CD4-positive, CD25-positive, alpha-beta regulatory T cell (primary cell): ENCODE results near the gene TMEM269. TPM values are rescaled to one million over a fixed set of nuclear protein-coding genes. Genes with fewer than 3 reads are reported as not detected.
A peak's percentile ranks its signal among the peaks of the same experiment; 100 is the strongest.

Experiments used
- ATAC-seq, 2 donors: fragments of 150-1000 bp; cut with Tn5 transposase; one replicate each; pipeline ENCODE4 v1.10.0; 2021; ENCODE audit warnings: low read depth in 2 of 2, moderate number of reproducible peaks in 2 of 2, moderate library complexity in 1 of 2
- DNase-seq, 3 donors: peaks; one replicate each; pipeline versions ENCODE4 v3.0.0 to v3.0.0-alpha.2; 2012 to 2022; ENCODE audit warnings: mixed read lengths in 1 of 3
- H3K27ac ChIP-seq: one replicate; pipeline ENCODE4 v1.7.0; 2013; ENCODE audit warnings: mild to moderate bottlenecking, low read length; ENCODE audit not compliant: insufficient read depth, poor library complexity, severe bottlenecking
- H3K27me3 ChIP-seq: one replicate; pipeline ENCODE4 v1.7.0; 2013; ENCODE audit warnings: low read length; ENCODE audit not compliant: control insufficient read depth, insufficient read depth
- H3K36me3 ChIP-seq: one replicate; pipeline ENCODE4 v1.7.0; 2013; ENCODE audit warnings: mild to moderate bottlenecking, low read length, moderate library complexity; ENCODE audit not compliant: control insufficient read depth, insufficient read depth
- H3K4me1 ChIP-seq: 2 replicates; pipeline ENCODE4 v1.7.0; 2013; ENCODE audit warnings: mild to moderate bottlenecking, low read length; ENCODE audit not compliant: insufficient read depth, control insufficient read depth, poor library complexity, severe bottlenecking
- H3K4me3 ChIP-seq: one replicate; pipeline ENCODE4 v1.7.0; 2013; ENCODE audit warnings: low read depth, mild to moderate bottlenecking, low read length, moderate library complexity
- H3K9me3 ChIP-seq, 2 experiments: 1 replicate in 1 of 2; 2 replicates in 1 of 2; pipeline ENCODE4 v1.7.0; 2013; ENCODE audit warnings: low read length in 2 of 2, mild to moderate bottlenecking in 1 of 2, moderate library complexity in 1 of 2; ENCODE audit not compliant: control insufficient read depth in 2 of 2
- H3K27ac Mint-ChIP-seq, 3 donors: one replicate each; pipeline ENCODE4 v1.8.0; 2020 to 2022; ENCODE audit warnings: mild to moderate bottlenecking in 3 of 3, mixed read lengths in 3 of 3, moderate library complexity in 2 of 3
- H3K27me3 Mint-ChIP-seq: one replicate; pipeline ENCODE4 v1.8.0; 2022; ENCODE audit warnings: mild to moderate bottlenecking, mixed read lengths
- H3K36me3 Mint-ChIP-seq: one replicate; pipeline ENCODE4 v1.8.0; 2020; ENCODE audit warnings: mixed read lengths
- H3K4me1 Mint-ChIP-seq, 4 donors: one replicate each; pipeline ENCODE4 v1.8.0; 2020 to 2022; ENCODE audit warnings: mixed read lengths in 4 of 4, mild to moderate bottlenecking in 1 of 4
- H3K4me3 Mint-ChIP-seq, 4 donors: one replicate each; pipeline ENCODE4 v1.8.0; 2020 to 2022; ENCODE audit warnings: mild to moderate bottlenecking in 4 of 4, mixed read lengths in 4 of 4, moderate library complexity in 3 of 4
- H3K9me3 Mint-ChIP-seq, 7 donors: one replicate each; pipeline ENCODE4 v1.8.0; 2020 to 2022; ENCODE audit warnings: mixed read lengths in 7 of 7, mild to moderate bottlenecking in 3 of 7, moderate library complexity in 2 of 7
- polyA plus RNA-seq, 4 donors: library from polyadenylated mRNA; unstranded; fragments of 300-500 nt; fragmentation: Illumina TruSeq; gene quantifications; one replicate each; pipeline ENCODE4 v1.2.3, GENCODE V29; 2021
- total RNA-seq: library from RNA; stranded (reverse); gene quantifications from one replicate; pipeline ENCODE4 v1.2.3, GENCODE V29; 2022

Gene TMEM269
- total and polyA plus RNA-seq, 5 donors from 2014 or later, result 0.12 to 1.1 TPM; not detected in 3

- no peaks in the 10 kb centered on the region for H3K9me3 ChIP-seq
- Mint-ChIP-seq H3K4me3 (peak overlapping the region in 1 of 4 donors; percentile 54), H3K27ac (no peak overlapping the region), H3K36me3 (peaks cover 34% of the 10 kb centered on the region), H3K27me3 (no peaks in the 10 kb centered on the region), H3K9me3 (peaks cover 0 to 1% (median 0%) of the 10 kb centered on the region in 7 donors), H3K4me1 (peaks cover 10 to 21% (median 17%) of the 10 kb centered on the region in 4 donors)
- ATAC-seq, result no peak
- no peak overlapping the region for H3K4me3 ChIP-seq
- H3K36me3 ChIP-seq, result peaks cover 14% of the 10 kb centered on the region
- DNase-seq, result no peak
- H3K27ac ChIP-seq, result no peak overlapping the region
- no peaks in the 10 kb centered on the region for H3K27me3 ChIP-seq
- H3K4me1 ChIP-seq, result peaks cover 15% of the 10 kb centered on the region
Measured at GRCh38 chr1:42783092-42783491, 1.7 kb upstream of the TMEM269 start.

- peaks cover 10 to 20% (median 15%) of the 10 kb centered on the region in 4 donors for H3K4me1 Mint-ChIP-seq
- peak overlapping the region in 3 of 4 donors; percentile 24 to 52 (median 36) for H3K4me3 Mint-ChIP-seq
- no peak for DNase-seq
- H3K9me3 Mint-ChIP-seq, result no peaks in the 10 kb centered on the region
- H3K27ac Mint-ChIP-seq, result peak overlapping the region in 2 of 3 donors; percentile 27 to 92
- peaks cover 25% of the 10 kb centered on the region for H3K36me3 Mint-ChIP-seq
- no peaks in the 10 kb centered on the region for H3K27me3 Mint-ChIP-seq
- no peak overlapping the region for H3K4me3 ChIP-seq
- no peaks in the 10 kb centered on the region for H3K9me3 ChIP-seq
- ATAC-seq, result no peak
- H3K4me1 ChIP-seq, result peaks cover 15% of the 10 kb centered on the region
- no peaks in the 10 kb centered on the region for H3K27me3 ChIP-seq
- H3K36me3 ChIP-seq, result peaks cover 10% of the 10 kb centered on the region
- H3K27ac ChIP-seq, result no peak overlapping the region
Measured at GRCh38 chr1:42784547-42784945, 245 bp upstream of the TMEM269 start.

- Mint-ChIP-seq H3K9me3 (no peaks in the 10 kb centered on the region), H3K36me3 (peaks cover 13% of the 10 kb centered on the region), H3K27me3 (no peaks in the 10 kb centered on the region), H3K4me1 (peaks cover 10 to 20% (median 14%) of the 10 kb centered on the region in 4 donors), H3K4me3 (peak overlapping the region; percentile 80 to 90 (median 88)), H3K27ac (peak overlapping the region in 2 of 3 donors; percentile 38 to 85)
- Histone ChIP-seq H3K9me3 (no peaks in the 10 kb centered on the region), H3K4me1 (peaks cover 15% of the 10 kb centered on the region), H3K36me3 (peaks cover under 1% of the 10 kb centered on the region), H3K27ac (no peak overlapping the region), H3K4me3 (no peak overlapping the region), H3K27me3 (no peaks in the 10 kb centered on the region)
- ATAC-seq (no peak), DNase-seq (no peak)
Measured at GRCh38 chr1:42786097-42786496, 1.3 kb downstream of the TMEM269 start.

GRCh38 chr1:42788021-42788420, 3.2 kb downstream of the TMEM269 start:
- H3K9me3 Mint-ChIP-seq, result no peaks in the 10 kb centered on the region
- Histone ChIP-seq H3K36me3 (no peaks in the 10 kb centered on the region), H3K4me3 (no peak overlapping the region), H3K9me3 (no peaks in the 10 kb centered on the region), H3K27me3 (no peaks in the 10 kb centered on the region), H3K27ac (no peak overlapping the region), H3K4me1 (peaks cover 15% of the 10 kb centered on the region)
- peaks cover 7% of the 10 kb centered on the region for H3K36me3 Mint-ChIP-seq
- ATAC-seq (no peak), DNase-seq (no peak)
- peak overlapping the region in 1 of 3 donors; percentile 12 for H3K27ac Mint-ChIP-seq
- H3K4me1 Mint-ChIP-seq, result peaks cover 10 to 20% (median 14%) of the 10 kb centered on the region in 4 donors
- H3K27me3 Mint-ChIP-seq, result no peaks in the 10 kb centered on the region
- peak overlapping the region in 1 of 4 donors; percentile 76 for H3K4me3 Mint-ChIP-seq

GRCh38 chr1:42793824-42794223, 9.0 kb downstream of the TMEM269 start:
- Histone ChIP-seq H3K4me3 (no peak overlapping the region), H3K27ac (no peak overlapping the region), H3K9me3 (no peaks in the 10 kb centered on the region), H3K4me1 (no peaks in the 10 kb centered on the region), H3K36me3 (no peaks in the 10 kb centered on the region), H3K27me3 (no peaks in the 10 kb centered on the region)
- Mint-ChIP-seq H3K9me3 (no peaks in the 10 kb centered on the region), H3K4me3 (no peak overlapping the region), H3K4me1 (no peaks in the 10 kb centered on the region), H3K36me3 (no peaks in the 10 kb centered on the region), H3K27me3 (no peaks in the 10 kb centered on the region), H3K27ac (no peak overlapping the region)
- no peak for DNase-seq
- ATAC-seq, result no peak

GRCh38 chr1:42797414-42797813, 12.6 kb downstream of the TMEM269 start:
- H3K27ac Mint-ChIP-seq, result peak overlapping the region in 1 of 3 donors; percentile 55
- H3K36me3 Mint-ChIP-seq, result no peaks in the 10 kb centered on the region
- DNase-seq (no peak), ATAC-seq (no peak)
- Histone ChIP-seq H3K27me3 (no peaks in the 10 kb centered on the region), H3K36me3 (no peaks in the 10 kb centered on the region), H3K9me3 (no peaks in the 10 kb centered on the region), H3K27ac (no peak overlapping the region), H3K4me1 (no peaks in the 10 kb centered on the region), H3K4me3 (no peak overlapping the region)
- H3K4me1 Mint-ChIP-seq, result no peaks in the 10 kb centered on the region
- H3K9me3 Mint-ChIP-seq, result no peaks in the 10 kb centered on the region
- peaks cover 14% of the 10 kb centered on the region for H3K27me3 Mint-ChIP-seq
- H3K4me3 Mint-ChIP-seq, result no peak overlapping the region

- Mint-ChIP-seq H3K36me3 (no peaks in the 10 kb centered on the region), H3K27me3 (peaks cover 14% of the 10 kb centered on the region)
Measured at GRCh38 chr1:42797979-42798378, 13.2 kb downstream of the TMEM269 start.

GRCh38 chr1:42801832-42802473, 17.2 kb downstream of the TMEM269 start:
- Histone ChIP-seq H3K9me3 (no peaks in the 10 kb centered on the region), H3K27me3 (no peaks in the 10 kb centered on the region), H3K27ac (no peak overlapping the region), H3K36me3 (peaks cover 3% of the 10 kb centered on the region), H3K4me3 (no peak overlapping the region), H3K4me1 (peaks cover 12% of the 10 kb centered on the region)
- H3K27ac Mint-ChIP-seq, result no peak overlapping the region
- H3K27me3 Mint-ChIP-seq, result peaks cover 14% of the 10 kb centered on the region
- no peak for DNase-seq
- H3K4me3 Mint-ChIP-seq, result no peak overlapping the region
- H3K4me1 Mint-ChIP-seq, result peaks cover 4 to 20% (median 13%) of the 10 kb centered on the region in 4 donors
- H3K9me3 Mint-ChIP-seq, result peaks cover 0 to 2% (median 0%) of the 10 kb centered on the region in 7 donors
- H3K36me3 Mint-ChIP-seq, result peaks cover 17% of the 10 kb centered on the region
- ATAC-seq, result no peak

More at GRCh38 chr1:42797979-42798378, 13.2 kb downstream of the TMEM269 start:
- H3K36me3 ChIP-seq, result no peaks in the 10 kb centered on the region
- Mint-ChIP-seq H3K27ac (no peak overlapping the region), H3K4me3 (no peak overlapping the region), H3K9me3 (no peaks in the 10 kb centered on the region), H3K4me1 (no peaks in the 10 kb centered on the region)
- no peak overlapping the region for H3K4me3 ChIP-seq
- no peaks in the 10 kb centered on the region for H3K4me1 ChIP-seq
- no peaks in the 10 kb centered on the region for H3K9me3 ChIP-seq
- H3K27me3 ChIP-seq, result no peaks in the 10 kb centered on the region
- DNase-seq (peak in 1 of 3 donors; percentile 17), ATAC-seq (no peak)
- H3K27ac ChIP-seq, result no peak overlapping the region
